Subcutaneous abdominal adipose tissue (tissue), 5 donors: ENCODE data around the gene GARIN5B.
A peak's percentile ranks its signal among the peaks of the same experiment; 100 is the strongest.
"Not testable (repeated sequence)": the region's sequence is repeated elsewhere in the genome, so short reads cannot be mapped to it uniquely, and the experiment has no call there.

Experiments used
- H3K27ac ChIP-seq: one replicate; pipeline ENCODE4 v1.7.0; 2013; ENCODE audit warnings: low read depth, mild to moderate bottlenecking, inconsistent platforms, low read length, moderate library complexity
- H3K27me3 ChIP-seq, 5 donors: one replicate each; pipeline ENCODE4 v1.7.0; 2013; ENCODE audit warnings: low read length in 5 of 5, inconsistent platforms in 1 of 5; ENCODE audit not compliant: control insufficient read depth in 5 of 5, insufficient read depth in 4 of 5
- H3K36me3 ChIP-seq, 5 donors: one replicate each; pipeline ENCODE4 v1.7.0; 2013; ENCODE audit warnings: low read length in 5 of 5; ENCODE audit not compliant: control insufficient read depth in 5 of 5, insufficient read depth in 5 of 5
- H3K4me1 ChIP-seq, 5 donors: one replicate each; pipeline ENCODE4 v1.7.0; 2013; ENCODE audit warnings: low read length in 5 of 5, mild to moderate bottlenecking in 3 of 5, moderate library complexity in 1 of 5; ENCODE audit not compliant: control insufficient read depth in 5 of 5, insufficient read depth in 5 of 5
- H3K4me3 ChIP-seq, 5 donors: one replicate each; pipeline ENCODE4 v1.7.0; 2013; ENCODE audit warnings: low read length in 5 of 5, low read depth in 1 of 5
- H3K9ac ChIP-seq, 5 donors: one replicate each; pipeline ENCODE4 v1.7.0; 2013; ENCODE audit warnings: low read length in 5 of 5, mild to moderate bottlenecking in 4 of 5, moderate library complexity in 3 of 5
- H3K9me3 ChIP-seq, 5 donors: one replicate each; pipeline ENCODE4 v1.7.0; 2013; ENCODE audit warnings: low read length in 5 of 5; ENCODE audit not compliant: control insufficient read depth in 5 of 5
- donor health status: healthy.
- donor health status: healthy.
- donor health status: healthy.
- donor health status: healthy.
- donor health status: healthy.

The GARIN5B gene

GRCh38 chr19:55341171-55341588 lies 21.9 kb downstream of the GARIN5B start:
- Histone ChIP-seq H3K27ac (no peak overlapping the region), H3K9me3 (no peaks in the 10 kb centered on the region), H3K9ac (peak overlapping the region in 1 of 5 donors; percentile 91), H3K36me3 (peaks cover 0 to 28% (median 16%) of the 10 kb centered on the region in 5 donors), H3K4me1 (peaks cover 9 to 44% (median 33%) of the 10 kb centered on the region in 5 donors), H3K4me3 (peak overlapping the region in 4 of 5 donors; percentile 75 to 95 (median 80)), H3K27me3 (no peaks in the 10 kb centered on the region)

DNA sequence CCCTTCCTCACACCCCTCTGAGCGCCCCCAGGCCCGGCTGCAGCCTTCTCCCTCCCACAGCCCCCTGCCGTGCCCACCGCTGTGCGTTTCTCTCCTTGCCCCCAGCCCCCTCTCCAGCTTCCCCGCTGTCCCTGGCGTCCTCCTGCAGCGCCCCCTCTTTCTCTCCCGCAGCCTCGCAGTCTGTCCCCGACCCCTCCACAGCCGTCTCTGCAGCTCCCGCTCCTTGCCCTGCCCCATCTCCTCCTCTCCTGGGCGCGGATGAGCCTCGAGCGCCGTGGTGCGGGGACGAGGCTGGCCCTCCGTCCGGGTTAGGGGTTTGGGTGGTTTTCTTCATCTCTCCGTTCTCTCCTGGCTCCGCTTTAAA lies 22.3 kb downstream of the GARIN5B start:
- Histone ChIP-seq H3K9ac (peak overlapping the region in 4 of 5 donors; percentile 86 to 93 (median 90)), H3K27me3 (no peaks in the 10 kb centered on the region), H3K36me3 (peaks cover 0 to 26% (median 16%) of the 10 kb centered on the region in 5 donors), H3K4me1 (peaks cover 9 to 40% (median 29%) of the 10 kb centered on the region in 5 donors), H3K27ac (no peak overlapping the region), H3K9me3 (no peaks in the 10 kb centered on the region), H3K4me3 (peak overlapping the region in 4 of 5 donors; percentile 75 to 95 (median 80))

DNA sequence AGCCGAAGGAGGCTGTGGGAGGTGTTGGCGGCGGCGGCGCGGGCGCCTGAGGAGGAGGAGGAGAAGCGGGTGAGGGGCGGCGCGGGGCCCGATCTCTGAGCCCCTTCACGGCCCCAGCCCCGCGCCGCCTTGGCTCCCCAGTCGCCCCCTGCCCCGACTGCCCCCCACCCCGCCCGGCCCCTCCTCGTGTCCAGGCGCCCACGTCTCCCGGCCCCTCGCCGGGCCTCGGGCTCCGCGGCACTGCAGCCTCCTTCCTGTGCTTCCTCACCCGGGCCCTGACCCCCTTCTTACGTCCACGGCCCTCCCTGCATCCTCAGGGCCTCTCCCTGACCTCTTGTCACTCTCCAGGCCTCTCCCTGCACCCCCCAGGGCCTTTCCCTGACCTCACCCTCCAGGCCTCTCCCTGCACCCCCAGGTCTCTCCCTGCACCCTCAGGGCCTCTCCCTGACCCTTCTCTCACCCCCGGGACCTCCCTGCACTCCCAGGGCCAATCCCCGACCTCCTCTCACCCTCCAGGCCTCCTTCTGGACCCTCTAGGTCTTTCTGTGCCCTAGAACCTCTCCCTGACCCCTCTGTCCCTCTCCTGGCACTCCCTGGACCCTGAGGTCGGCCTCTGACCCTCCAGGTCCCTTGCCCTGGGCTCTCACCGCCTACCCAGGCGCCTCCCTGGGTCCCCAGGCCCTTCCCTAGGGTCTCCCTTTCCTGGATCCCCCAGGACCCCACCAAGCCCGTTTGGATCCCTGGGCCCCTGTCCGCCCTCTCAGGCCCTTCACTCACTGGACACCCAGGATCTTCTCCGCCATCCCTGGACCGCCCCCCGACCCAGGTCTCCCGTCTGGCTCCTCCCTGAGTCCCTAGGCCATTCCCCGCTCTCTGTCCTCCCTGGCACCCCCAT lies 22.9 kb downstream of the GARIN5B start:
- H3K4me3 ChIP-seq = peak overlapping the region; percentile 71 to 95 (median 77)
- H3K27ac ChIP-seq = no peak overlapping the region
- peaks cover 9 to 33% (median 25%) of the 10 kb centered on the region in 5 donors for H3K4me1 ChIP-seq
- H3K9ac ChIP-seq = peak overlapping the region in 4 of 5 donors; percentile 86 to 93 (median 90)
- no peaks in the 10 kb centered on the region for H3K9me3 ChIP-seq
- peaks cover 0 to 26% (median 16%) of the 10 kb centered on the region in 5 donors for H3K36me3 ChIP-seq
- no peaks in the 10 kb centered on the region for H3K27me3 ChIP-seq

GRCh38 chr19:55339105-55339888 lies 23.8 kb downstream of the GARIN5B start, which contains the start of gene KMT5C:
Gene KMT5C, plus strand, starts transcription at chr19:55339876. Its CDS starts 2,061 bp downstream, at chr19:55341937.
- Histone ChIP-seq H3K4me3 (peak within 1 kb of the TSS; percentile 71 to 95 (median 77)), H3K9me3 (no peaks in the 10 kb centered on the region), H3K27ac (peak within 1 kb of the TSS; percentile 84), H3K9ac (peak within 1 kb of the TSS in 4 of 5 donors; percentile 86 to 93 (median 90)), H3K4me1 (peaks cover 9 to 28% (median 22%) of the 10 kb centered on the region in 5 donors), H3K36me3 (peaks cover 0 to 22% (median 15%) of the 10 kb centered on the region in 5 donors), H3K27me3 (no peaks in the 10 kb centered on the region)

DNA sequence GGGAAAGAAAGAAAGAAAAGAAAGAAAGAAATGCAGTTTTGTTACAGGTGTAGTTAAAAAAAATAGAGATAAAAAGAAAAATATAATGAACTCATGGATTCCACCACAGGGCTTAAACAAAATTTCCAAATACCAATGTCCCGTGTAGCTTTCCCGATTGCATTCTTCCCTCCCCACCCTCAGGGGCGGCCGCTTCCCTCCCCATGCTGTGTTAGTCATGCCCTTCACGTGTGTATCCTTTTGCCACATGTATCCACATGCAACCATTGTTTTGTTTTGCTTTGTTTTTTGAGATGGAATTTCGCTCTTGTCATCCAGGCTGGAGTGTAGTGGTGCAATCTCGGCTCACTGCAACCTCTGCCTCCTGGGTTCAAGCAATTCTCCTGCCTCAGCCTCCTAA lies 27.0 kb downstream of the GARIN5B start:
- Histone ChIP-seq H3K36me3 (no peaks in the 10 kb centered on the region), H3K27ac (no peak overlapping the region), H3K9ac (no peak overlapping the region), H3K27me3 (no peaks in the 10 kb centered on the region), H3K4me3 (no peak overlapping the region), H3K9me3 (no peaks in the 10 kb centered on the region), H3K4me1 (peaks cover 8 to 20% (median 18%) of the 10 kb centered on the region in 5 donors)

DNA sequence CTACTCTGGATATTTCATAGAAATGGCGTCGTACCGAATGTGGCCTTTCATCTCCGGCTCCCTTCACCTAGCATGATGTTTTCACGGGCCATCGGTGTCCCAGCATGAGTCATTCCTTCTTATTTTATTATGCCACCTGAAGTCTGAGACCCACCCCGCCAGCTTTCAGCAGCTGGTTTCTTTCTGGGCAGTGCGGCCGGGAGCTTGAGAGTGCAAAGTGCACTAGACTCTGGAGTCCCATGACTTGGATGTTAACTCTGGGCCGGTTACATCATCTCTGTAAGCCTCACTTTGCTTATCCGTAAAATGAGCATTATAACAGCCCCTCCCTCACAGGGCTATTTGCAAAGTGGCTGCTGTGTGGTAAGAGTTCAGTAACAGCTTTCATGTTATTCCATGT lies 29.2 kb downstream of the GARIN5B start:
- H3K9ac ChIP-seq = no peak overlapping the region
- H3K27me3 ChIP-seq = no peaks in the 10 kb centered on the region
- no peak overlapping the region for H3K4me3 ChIP-seq
- H3K4me1 ChIP-seq = peaks cover 0 to 6% (median 6%) of the 10 kb centered on the region in 5 donors
- H3K36me3 ChIP-seq = no peaks in the 10 kb centered on the region
- no peak overlapping the region for H3K27ac ChIP-seq
- H3K9me3 ChIP-seq = no peaks in the 10 kb centered on the region

DNA sequence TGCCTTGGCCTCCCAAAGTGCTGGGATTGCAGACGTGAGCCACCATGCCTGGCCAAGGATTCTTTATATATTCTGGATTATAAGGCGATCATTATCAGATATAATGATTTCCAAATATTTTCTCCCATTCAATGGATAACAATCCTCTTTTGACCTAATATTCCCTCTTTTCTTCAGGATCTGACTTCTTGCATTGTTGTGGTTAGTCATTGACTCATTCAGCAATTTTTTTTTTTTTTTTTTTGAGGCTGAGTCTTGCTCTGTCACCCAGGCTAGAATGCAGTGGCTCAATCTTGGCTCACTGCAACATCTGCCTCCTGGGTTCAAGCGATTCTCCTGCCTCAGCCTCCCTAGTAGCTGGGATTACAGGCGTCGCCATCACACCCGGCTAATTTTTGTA lies 33.3 kb downstream of the GARIN5B start:
- H3K9me3 ChIP-seq, H3K9ac ChIP-seq, H3K27ac ChIP-seq, H3K36me3 ChIP-seq, H3K4me3 ChIP-seq, H3K27me3 ChIP-seq: not testable (repeated sequence)
- peaks cover 3 to 14% (median 9%) of the 10 kb centered on the region in 5 donors for H3K4me1 ChIP-seq

DNA sequence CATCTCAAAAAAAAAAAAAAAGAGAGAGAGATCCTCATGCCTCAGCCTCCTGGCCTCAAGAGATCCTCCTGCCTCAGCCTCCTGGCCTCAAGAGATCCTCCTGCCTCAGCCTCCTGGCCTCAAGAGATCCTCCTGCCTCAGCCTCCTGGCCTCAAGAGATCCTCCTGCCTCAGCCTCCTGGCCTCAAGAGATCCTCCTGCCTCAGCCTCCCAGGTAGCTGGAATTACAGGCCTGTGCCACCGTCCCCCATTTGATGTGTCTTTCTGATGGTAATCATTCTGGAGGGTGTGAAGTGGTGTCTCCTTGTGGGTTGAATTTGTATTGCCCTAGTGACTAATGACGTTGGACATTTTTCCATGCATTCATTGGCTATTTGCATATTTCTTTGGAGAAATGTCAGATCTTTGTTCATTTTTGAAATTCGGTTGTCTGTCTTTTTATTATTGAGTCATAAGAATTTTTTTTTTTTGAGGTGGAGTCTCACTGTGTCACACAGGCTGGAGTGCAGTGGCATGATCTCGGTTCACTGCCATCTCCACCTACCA lies 34.2 kb downstream of the GARIN5B start:
- H3K27ac ChIP-seq, H3K27me3 ChIP-seq, H3K9ac ChIP-seq, H3K4me3 ChIP-seq, H3K9me3 ChIP-seq, H3K36me3 ChIP-seq: not testable (repeated sequence)
- H3K4me1 ChIP-seq = peaks cover 3 to 16% (median 14%) of the 10 kb centered on the region in 5 donors

- H3K4me1 ChIP-seq = peaks cover 3 to 41% (median 25%) of the 10 kb centered on the region in 5 donors
- H3K4me3 ChIP-seq = peak within 1 kb of the TSS; percentile 6 to 57 (median 36)
- H3K27ac ChIP-seq = peak within 1 kb of the TSS; percentile 78
- no peaks in the 10 kb centered on the region for H3K27me3 ChIP-seq
- H3K9me3 ChIP-seq = no peaks in the 10 kb centered on the region
- H3K36me3 ChIP-seq = no peaks in the 10 kb centered on the region
- peak within 1 kb of the TSS in 3 of 5 donors; percentile 2 to 59 (median 37) for H3K9ac ChIP-seq
Observed at GRCh38 chr19:55325172-55325571, 37.9 kb downstream of the GARIN5B start, which contains the start of gene TMEM150B. Gene TMEM150B, minus strand, starts transcription at chr19:55325341. Its CDS starts 4,305 bp downstream, at chr19:55321036.
